Measurements from ENCODE around the gene PRKD1.

Gene PRKD1

GRCh38 chr14:29664515-29664914 lies 263.1 kb downstream of the PRKD1 start:
- DNase-seq = no peak

GRCh38 chr14:29663281-29663801 lies 264.3 kb downstream of the PRKD1 start:
- no peak for DNase-seq

- no peak for DNase-seq
Observed at GRCh38 chr14:29654901-29655550, 272.6 kb downstream of the PRKD1 start.

GRCh38 chr14:29653303-29653702 lies 274.3 kb downstream of the PRKD1 start:
- DNase-seq = no peak

GRCh38 chr14:29652571-29652970 lies 275.1 kb downstream of the PRKD1 start:
- no peak for DNase-seq

GRCh38 chr14:29650554-29651269 lies 276.9 kb downstream of the PRKD1 start:
- no peak for DNase-seq

GRCh38 chr14:29649170-29649569 lies 278.5 kb downstream of the PRKD1 start:
- no peak for DNase-seq

- no peak for DNase-seq
Observed at GRCh38 chr14:29648045-29648444, 279.6 kb downstream of the PRKD1 start.

- DNase-seq = no peak
Observed at GRCh38 chr14:29645117-29645516, 282.5 kb downstream of the PRKD1 start.

GRCh38 chr14:29643433-29644211 lies 284.0 kb downstream of the PRKD1 start:
- no peak for DNase-seq

- no peak for DNase-seq
Observed at GRCh38 chr14:29637411-29637810, 290.2 kb downstream of the PRKD1 start.

GRCh38 chr14:29636870-29637269 lies 290.8 kb downstream of the PRKD1 start:
- DNase-seq = no peak

- no peak for DNase-seq
Observed at GRCh38 chr14:29630566-29631160, 297.0 kb downstream of the PRKD1 start.

- no peak for DNase-seq
Observed at GRCh38 chr14:29629839-29630238, 297.8 kb downstream of the PRKD1 start.

- no peak for DNase-seq
Observed at GRCh38 chr14:29627137-29627536, 300.5 kb downstream of the PRKD1 start.

- DNase-seq = no peak
Observed at GRCh38 chr14:29618323-29619067, 309.2 kb downstream of the PRKD1 start.

GRCh38 chr14:29616922-29617321 lies 310.7 kb downstream of the PRKD1 start:
- no peak for DNase-seq

- no peak for DNase-seq
Observed at GRCh38 chr14:29608861-29609260, 318.8 kb downstream of the PRKD1 start.

- no peak for DNase-seq
Observed at GRCh38 chr14:29607169-29607568, 320.5 kb downstream of the PRKD1 start.

GRCh38 chr14:29603696-29604095 lies 324.0 kb downstream of the PRKD1 start:
- no peak for DNase-seq

- no peak for DNase-seq
Observed at GRCh38 chr14:29601616-29602015, 326.0 kb downstream of the PRKD1 start.

- no peak for DNase-seq
Observed at GRCh38 chr14:29587761-29588470, 339.7 kb downstream of the PRKD1 start.
